ENCODE data around the gene LAMB3. TPM values are rescaled to one million over a fixed set of nuclear protein-coding genes. Genes with fewer than 3 reads are reported as not detected.

LAMB3 gene
- total RNA-seq, 1 experiment from 2014 or later, result 0.85 TPM

DNA sequence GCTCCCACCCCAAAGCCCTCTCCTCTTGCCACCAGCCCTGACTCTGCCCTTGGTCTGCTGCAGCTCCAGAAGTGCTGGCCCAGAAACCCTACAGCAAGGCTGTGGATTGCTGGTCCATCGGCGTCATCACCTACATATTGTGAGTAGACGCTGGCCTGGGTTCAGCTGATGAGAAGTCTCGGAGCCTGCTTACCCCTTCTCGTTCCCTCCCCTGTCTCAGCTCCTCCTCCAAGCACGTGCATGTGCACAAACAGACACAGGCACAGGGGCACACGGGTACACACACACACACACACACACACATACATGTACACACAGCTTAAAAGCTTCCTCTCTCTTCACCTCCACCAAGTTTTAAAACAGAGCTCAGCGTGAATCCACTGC is 44.4 kb downstream of the LAMB3 start (continued):
- no peak for TF ChIP-seq ZNF219 (CRISPR knock-in tag; IDR thresholded peaks at IDR 0.05; ENCODE audit: borderline replicate concordance)
- TF ChIP-seq MLX (CRISPR knock-in tag; IDR thresholded peaks at IDR 0.05), result no peak
- no peak for TF ChIP-seq NFATC4 (CRISPR knock-in tag; IDR thresholded peaks at IDR 0.05)
- TF ChIP-seq NR2C2 (CRISPR knock-in tag; IDR thresholded peaks at IDR 0.05), result no peak
- TF ChIP-seq TEAD4 (CRISPR knock-in tag; IDR thresholded peaks at IDR 0.05), result no peak
- no peak for TF ChIP-seq SP1 (CRISPR knock-in tag; conservative IDR thresholded peaks at IDR 0.05)
- TF ChIP-seq, protein P1, sequence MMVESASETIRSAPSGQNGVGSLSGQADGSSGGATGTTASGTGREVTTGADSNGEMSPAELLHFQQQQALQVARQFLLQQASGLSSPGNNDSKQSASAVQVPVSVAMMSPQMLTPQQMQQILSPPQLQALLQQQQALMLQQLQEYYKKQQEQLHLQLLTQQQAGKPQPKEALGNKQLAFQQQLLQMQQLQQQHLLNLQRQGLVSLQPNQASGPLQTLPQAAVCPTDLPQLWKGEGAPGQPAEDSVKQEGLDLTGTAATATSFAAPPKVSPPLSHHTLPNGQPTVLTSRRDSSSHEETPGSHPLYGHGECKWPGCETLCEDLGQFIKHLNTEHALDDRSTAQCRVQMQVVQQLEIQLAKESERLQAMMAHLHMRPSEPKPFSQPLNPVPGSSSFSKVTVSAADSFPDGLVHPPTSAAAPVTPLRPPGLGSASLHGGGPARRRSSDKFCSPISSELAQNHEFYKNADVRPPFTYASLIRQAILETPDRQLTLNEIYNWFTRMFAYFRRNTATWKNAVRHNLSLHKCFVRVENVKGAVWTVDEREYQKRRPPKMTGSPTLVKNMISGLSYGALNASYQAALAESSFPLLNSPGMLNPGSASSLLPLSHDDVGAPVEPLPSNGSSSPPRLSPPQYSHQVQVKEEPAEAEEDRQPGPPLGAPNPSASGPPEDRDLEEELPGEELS (CRISPR knock-in tag; IDR thresholded peaks at IDR 0.05), result no peak
- no peak for TF ChIP-seq CREM (CRISPR knock-in tag; IDR thresholded peaks at IDR 0.05)
- TF ChIP-seq MAX (CRISPR knock-in tag; IDR thresholded peaks at IDR 0.05), result no peak
- no peak for TF ChIP-seq GABPB1 (CRISPR knock-in tag; IDR thresholded peaks at IDR 0.05)
- TF ChIP-seq ZBTB21 (CRISPR knock-in tag; IDR thresholded peaks at IDR 0.05; ENCODE audit: borderline replicate concordance), result no peak

DNA sequence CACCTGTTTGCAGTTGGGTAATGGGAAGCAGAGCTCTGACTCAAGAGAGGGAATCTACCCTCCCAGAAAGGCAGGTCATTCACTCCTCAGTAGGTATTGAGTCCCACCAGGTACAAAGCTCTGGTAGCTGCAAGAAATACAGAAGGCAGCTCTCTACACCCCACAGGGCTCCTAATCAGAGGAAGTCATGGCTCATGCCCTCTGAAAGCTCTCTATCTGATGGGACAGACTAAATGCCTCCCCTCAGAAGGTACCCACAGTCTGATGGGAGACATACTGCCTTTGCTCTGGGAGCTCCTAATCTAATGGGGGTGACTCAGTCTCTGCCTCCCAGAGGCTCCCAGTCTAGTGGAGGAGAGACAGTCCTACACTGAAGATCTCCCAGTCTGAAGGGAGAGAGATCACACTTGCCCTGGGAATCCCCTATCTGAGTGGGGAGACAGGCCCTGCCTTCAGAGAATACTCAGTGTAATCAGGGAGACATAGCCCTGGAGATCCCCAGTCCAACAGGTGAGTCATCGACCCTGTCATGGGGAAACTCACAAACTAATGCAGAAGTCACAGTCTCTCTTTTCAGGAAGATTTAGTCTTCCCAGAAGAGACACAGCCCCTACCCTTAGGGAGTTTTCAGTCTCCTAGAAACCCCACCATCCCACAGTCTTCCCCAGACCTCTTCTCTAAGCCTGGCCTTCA is 45.0 kb downstream of the LAMB3 start:
- POLR2A ChIA-PET, result no interaction called here
- DNase-seq (ENCODE audit: low spot score) (no peak), ATAC-seq (no peak)
- no peak for TF ChIP-seq IRF1 (CRISPR knock-in tag; IDR thresholded peaks at IDR 0.05)
- TF ChIP-seq ZNF671 (CRISPR knock-in tag; IDR thresholded peaks at IDR 0.05), result no peak
- no peak for TF ChIP-seq ELF4 (CRISPR knock-in tag; IDR thresholded peaks at IDR 0.05; ENCODE audit: low read depth)
- no peak for TF ChIP-seq MXD4 (CRISPR knock-in tag; IDR thresholded peaks at IDR 0.05; ENCODE audit: borderline replicate concordance)
- TF ChIP-seq MYBL2 (CRISPR knock-in tag; IDR thresholded peaks at IDR 0.05), result no peak
- no peak for TF ChIP-seq ZMAT4 (CRISPR knock-in tag; IDR thresholded peaks at IDR 0.05)
- TF ChIP-seq SOX15 (CRISPR knock-in tag; IDR thresholded peaks at IDR 0.05), result no peak
- TF ChIP-seq, protein P2, sequence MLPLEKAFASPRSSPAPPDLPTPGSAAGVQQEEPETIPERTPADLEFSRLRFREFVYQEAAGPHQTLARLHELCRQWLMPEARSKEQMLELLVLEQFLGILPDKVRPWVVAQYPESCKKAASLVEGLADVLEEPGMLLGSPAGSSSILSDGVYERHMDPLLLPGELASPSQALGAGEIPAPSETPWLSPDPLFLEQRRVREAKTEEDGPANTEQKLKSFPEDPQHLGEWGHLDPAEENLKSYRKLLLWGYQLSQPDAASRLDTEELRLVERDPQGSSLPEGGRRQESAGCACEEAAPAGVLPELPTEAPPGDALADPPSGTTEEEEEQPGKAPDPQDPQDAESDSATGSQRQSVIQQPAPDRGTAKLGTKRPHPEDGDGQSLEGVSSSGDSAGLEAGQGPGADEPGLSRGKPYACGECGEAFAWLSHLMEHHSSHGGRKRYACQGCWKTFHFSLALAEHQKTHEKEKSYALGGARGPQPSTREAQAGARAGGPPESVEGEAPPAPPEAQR (CRISPR knock-in tag; IDR thresholded peaks at IDR 0.05), result no peak
- no peaks in the 10 kb centered on the region for H3K9me3 Mint-ChIP-seq
- H3K4me1 Mint-ChIP-seq, result no peaks in the 10 kb centered on the region
- no peak overlapping the region for H3K4me3 Mint-ChIP-seq
- no peaks in the 10 kb centered on the region for H3K27me3 Mint-ChIP-seq (ENCODE audit: low read depth)
- CTCF ChIA-PET, result interaction anchor here (0.7 to 4.2 kb wide), 5 partner anchors 16 to 31 kb away, joined by 3 to 17 read pairs (median 5); no protein-coding TSS in a partner anchor
- no peaks in the 10 kb centered on the region for H3K36me3 Mint-ChIP-seq
- no peak overlapping the region for H3K27ac Mint-ChIP-seq

DNA sequence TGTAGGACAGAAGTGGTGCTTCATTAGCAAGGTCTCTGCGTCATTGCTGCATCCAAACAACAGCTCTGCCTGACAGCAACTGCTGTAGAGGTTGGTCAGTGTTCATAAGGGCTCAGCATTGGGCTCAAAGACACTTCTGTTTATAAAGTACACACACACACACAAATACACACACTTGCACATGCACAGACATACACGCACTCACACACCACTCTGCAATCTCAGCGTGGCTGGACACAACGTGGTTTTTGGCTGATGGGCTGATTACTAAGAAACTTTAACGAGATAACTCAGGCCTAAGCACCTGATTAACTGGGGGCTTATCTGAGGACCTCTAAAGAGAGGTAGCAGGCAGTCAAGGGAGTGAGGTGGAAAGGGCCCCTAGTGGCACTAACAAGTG is 48.3 kb downstream of the LAMB3 start:
- ATAC-seq, result no peak
- Mint-ChIP-seq H3K9me3 (no peaks in the 10 kb centered on the region), H3K4me1 (no peaks in the 10 kb centered on the region), H3K4me3 (no peak overlapping the region), H3K27me3 (ENCODE audit: low read depth) (no peaks in the 10 kb centered on the region), H3K27ac (no peak overlapping the region), H3K36me3 (no peaks in the 10 kb centered on the region)
- ChIA-PET CTCF (interaction anchor here (0.6 to 3.3 kb wide), 3 partner anchors 24 to 34 kb away, joined by 3 to 12 read pairs (median 11); no protein-coding TSS in a partner anchor), POLR2A (no interaction called here)
- no peak for DNase-seq (ENCODE audit: low spot score)
- no peak for TF ChIP-seq JAZF1 (CRISPR knock-in tag; IDR thresholded peaks at IDR 0.05)
- no peak for TF ChIP-seq ETV6 (CRISPR knock-in tag; IDR thresholded peaks at IDR 0.05)
- no peak for TF ChIP-seq ZNF512 (CRISPR knock-in tag; IDR thresholded peaks at IDR 0.05; ENCODE audit: borderline replicate concordance)
- TF ChIP-seq RORB (CRISPR knock-in tag; IDR thresholded peaks at IDR 0.05), result no peak
- TF ChIP-seq AFF4 (CRISPR knock-in tag; IDR thresholded peaks at IDR 0.05; ENCODE audit: borderline replicate concordance), result no peak
